ENCODE data around the gene PITPNM3.

PITPNM3 gene

GRCh38 chr17:6456914-6457687 is 99.3 kb downstream of the PITPNM3 start:
- TF ChIP-seq CTCF (conservative IDR thresholded peaks at IDR 0.05), result no peak
- no peak overlapping the region for H3K27ac ChIP-seq

GRCh38 chr17:6456321-6456720 is 100.0 kb downstream of the PITPNM3 start:
- no peak overlapping the region for H3K27ac ChIP-seq
- TF ChIP-seq CTCF (conservative IDR thresholded peaks at IDR 0.05), result no peak

GRCh38 chr17:6455321-6455705 is 101.0 kb downstream of the PITPNM3 start:
- peak overlapping the region; percentile 64 for H3K27ac ChIP-seq
- no peak for TF ChIP-seq CTCF (conservative IDR thresholded peaks at IDR 0.05)

GRCh38 chr17:6454495-6455320 is 101.6 kb downstream of the PITPNM3 start:
- peak overlapping the region; percentile 64 for H3K27ac ChIP-seq
- TF ChIP-seq CTCF (conservative IDR thresholded peaks at IDR 0.05), result no peak

GRCh38 chr17:6453279-6454024 is 102.9 kb downstream of the PITPNM3 start:
- H3K27ac ChIP-seq, result no peak overlapping the region
- no peak for TF ChIP-seq CTCF (conservative IDR thresholded peaks at IDR 0.05)

GRCh38 chr17:6452471-6453266 is 103.7 kb downstream of the PITPNM3 start:
- H3K27ac ChIP-seq, result no peak overlapping the region
- no peak for TF ChIP-seq CTCF (conservative IDR thresholded peaks at IDR 0.05)
